DMS79 (cell line): ENCODE results near the gene LLGL1.

Experiments used
- DNase-seq: peaks from one replicate; lab custom pipeline; 2025; lab: John Stamatoyannopoulos, UW

The LLGL1 gene

GRCh38 chr17:18225121-18225641 is at the start of gene LLGL1:
Gene LLGL1, plus strand, starts transcription at chr17:18225635. Its CDS starts 48 bp downstream, at chr17:18225683.
- DNase-seq = peak; percentile 61

GRCh38 chr17:18176176-18176575 is 49.3 kb upstream of the LLGL1 start:
- no peak for DNase-seq

GRCh38 chr17:18177133-18177532 is 48.3 kb upstream of the LLGL1 start:
- no peak for DNase-seq

- no peak for DNase-seq
Observed at GRCh38 chr17:18177722-18178121, 47.7 kb upstream of the LLGL1 start.

- DNase-seq = no peak
Observed at GRCh38 chr17:18179196-18179595, 46.2 kb upstream of the LLGL1 start.

GRCh38 chr17:18179804-18180203 is 45.6 kb upstream of the LLGL1 start:
- no peak for DNase-seq

GRCh38 chr17:18181358-18181757 is 44.1 kb upstream of the LLGL1 start:
- DNase-seq = no peak

- DNase-seq = no peak
Observed at GRCh38 chr17:18182110-18182977, 43.1 kb upstream of the LLGL1 start.

- DNase-seq = no peak
Observed at GRCh38 chr17:18182978-18183333, 42.5 kb upstream of the LLGL1 start.

GRCh38 chr17:18183334-18184142 is 41.9 kb upstream of the LLGL1 start, which contains the start of gene ALKBH5:
Gene ALKBH5, plus strand, starts transcription at chr17:18183828. Its CDS starts 416 bp downstream, at chr17:18184244.
- DNase-seq = peak; percentile 87

GRCh38 chr17:18184143-18185031 is 41.0 kb upstream of the LLGL1 start:
- DNase-seq = no peak

- DNase-seq = no peak
Observed at GRCh38 chr17:18185391-18185790, 40.0 kb upstream of the LLGL1 start.

GRCh38 chr17:18185832-18186626 is 39.4 kb upstream of the LLGL1 start:
- DNase-seq = no peak

GRCh38 chr17:18186627-18186982 is 38.8 kb upstream of the LLGL1 start:
- no peak for DNase-seq

GRCh38 chr17:18187226-18187625 is 38.2 kb upstream of the LLGL1 start:
- DNase-seq = no peak

GRCh38 chr17:18187821-18188761 is 37.3 kb upstream of the LLGL1 start:
- no peak for DNase-seq

- no peak for DNase-seq
Observed at GRCh38 chr17:18190628-18191235, 34.7 kb upstream of the LLGL1 start.

- no peak for DNase-seq
Observed at GRCh38 chr17:18191236-18191667, 34.2 kb upstream of the LLGL1 start.

- no peak for DNase-seq
Observed at GRCh38 chr17:18191967-18192366, 33.5 kb upstream of the LLGL1 start.
